Measurements from ENCODE around the gene BRD7.

The BRD7 gene

GRCh38 chr16:50288920-50289319 is 79.9 kb downstream of the BRD7 start:
- DNase-seq, result no peak

- DNase-seq, result no peak
These were observed 80.8 kb downstream of the BRD7 start for GRCh38 chr16:50288026-50288425.

- no peak for DNase-seq
These were observed 82.1 kb downstream of the BRD7 start for GRCh38 chr16:50286681-50287080.

- no peak for DNase-seq
These were observed 83.3 kb downstream of the BRD7 start for GRCh38 chr16:50285406-50286003.

GRCh38 chr16:50284131-50284911 is 84.5 kb downstream of the BRD7 start:
- no peak for DNase-seq

GRCh38 chr16:50282955-50283631 is 85.7 kb downstream of the BRD7 start:
- DNase-seq, result no peak

GRCh38 chr16:50282010-50282538 is 86.7 kb downstream of the BRD7 start:
- DNase-seq, result no peak

GRCh38 chr16:50281391-50282009 is 87.3 kb downstream of the BRD7 start:
- no peak for DNase-seq

GRCh38 chr16:50280932-50281331 is 87.9 kb downstream of the BRD7 start:
- DNase-seq, result no peak

- DNase-seq, result no peak
These were observed 89.3 kb downstream of the BRD7 start for GRCh38 chr16:50279504-50279865.

GRCh38 chr16:50278251-50278650 is 90.5 kb downstream of the BRD7 start:
- no peak for DNase-seq

- no peak for DNase-seq
These were observed 91.8 kb downstream of the BRD7 start for GRCh38 chr16:50276801-50277555.

GRCh38 chr16:50276326-50276640 is 92.5 kb downstream of the BRD7 start:
- DNase-seq, result no peak

GRCh38 chr16:50275428-50276325 is 93.1 kb downstream of the BRD7 start:
- no peak for DNase-seq

GRCh38 chr16:50275098-50275415 is 93.7 kb downstream of the BRD7 start:
- no peak for DNase-seq

GRCh38 chr16:50274326-50275097 is 94.3 kb downstream of the BRD7 start:
- DNase-seq, result no peak

- no peak for DNase-seq
These were observed 94.9 kb downstream of the BRD7 start for GRCh38 chr16:50273888-50274325.

- DNase-seq, result no peak
These were observed 95.5 kb downstream of the BRD7 start for GRCh38 chr16:50273382-50273690.

- DNase-seq, result no peak
These were observed 96.0 kb downstream of the BRD7 start for GRCh38 chr16:50272687-50273381.

- DNase-seq, result no peak
These were observed 96.6 kb downstream of the BRD7 start for GRCh38 chr16:50272111-50272571.
